Adipose tissue (tissue), 3 donors: Measurements from ENCODE around the gene SLC43A2. TPM values are rescaled to one million over a fixed set of nuclear protein-coding genes. Genes with fewer than 3 reads are reported as not detected.

Experiments used
- H3K27ac ChIP-seq: one replicate; pipeline ENCODE4 v1.5.1; 2013; ENCODE audit warnings: low read depth, low read length
- WGBS, 3 donors: extraction: QIAGEN DNeasy Blood & Tissue Kit; methylation state at CpG; one replicate each; pipeline ENCODE4 v1.1.7; 2013; 5-methylcytosine and 5-hydroxymethylcytosine counted together
- polyA plus RNA-seq, 3 donors: library from polyadenylated mRNA; stranded (reverse); fragments of 200-250 nt; gene quantifications; one replicate each; pipeline ENCODE4 v1.2.3, GENCODE V29; 2013
- donor health status: healthy with polysubstance abuse.
- donor health status: Bipolar disorder and iron deficiency.
- donor health status: healthy.

SLC43A2 gene
- polyA plus RNA-seq, 3 donors = 5.7 to 17.0 (median 8.8) TPM

- WGBS, 3 donors = 0 to 1% (median 1%) methylated on average over 51 to 77 of the region's 77 CpGs
- H3K27ac ChIP-seq = no peak overlapping the region
Observed at GRCh38 chr17:1628856-1629503, 346 bp upstream of the SLC43A2 start.

- peak overlapping the region; percentile 76 for H3K27ac ChIP-seq
- 15 to 49% (median 15%) methylated on average over 23 to 39 of the region's 39 CpGs for WGBS, 3 donors
Observed at GRCh38 chr17:1627182-1627981, 1.3 kb downstream of the SLC43A2 start.

GRCh38 chr17:1626333-1626732 is 2.3 kb downstream of the SLC43A2 start:
- WGBS, 3 donors = 33 to 73% (median 41%) methylated on average over 3 of the region's 3 CpGs
- H3K27ac ChIP-seq = no peak overlapping the region

GRCh38 chr17:1625581-1625980 is 3.1 kb downstream of the SLC43A2 start:
- H3K27ac ChIP-seq = no peak overlapping the region

GRCh38 chr17:1625053-1625452 is 3.6 kb downstream of the SLC43A2 start:
- WGBS, 3 donors = 53 to 87% (median 59%) methylated on average over 14 of the region's 14 CpGs

More at GRCh38 chr17:1625581-1625980, 3.1 kb downstream of the SLC43A2 start:
- 57 to 81% (median 58%) methylated on average over 6 of the region's 6 CpGs for WGBS, 3 donors

GRCh38 chr17:1624650-1625049 is 4.0 kb downstream of the SLC43A2 start:
- no peak overlapping the region for H3K27ac ChIP-seq

More at GRCh38 chr17:1625053-1625452, 3.6 kb downstream of the SLC43A2 start:
- H3K27ac ChIP-seq = no peak overlapping the region

GRCh38 chr17:1623057-1623630 is 5.5 kb downstream of the SLC43A2 start:
- H3K27ac ChIP-seq = no peak overlapping the region
- WGBS, 3 donors = 91 to 97% (median 95%) methylated on average over 14 of the region's 14 CpGs

More at GRCh38 chr17:1624650-1625049, 4.0 kb downstream of the SLC43A2 start:
- WGBS, 3 donors = 87 to 89% (median 87%) methylated on average over 12 of the region's 12 CpGs

GRCh38 chr17:1621273-1621954 is 7.2 kb downstream of the SLC43A2 start:
- WGBS, 3 donors = 65 to 83% (median 73%) methylated on average over 21 to 22 of the region's 22 CpGs
- no peak overlapping the region for H3K27ac ChIP-seq

GRCh38 chr17:1620486-1620885 is 8.1 kb downstream of the SLC43A2 start:
- no peak overlapping the region for H3K27ac ChIP-seq
- 84 to 91% (median 87%) methylated on average over 13 of the region's 13 CpGs for WGBS, 3 donors

- H3K27ac ChIP-seq = no peak overlapping the region
- WGBS, 3 donors = 41 to 74% (median 49%) methylated on average over 20 of the region's 20 CpGs
Observed at GRCh38 chr17:1617620-1618174, 10.9 kb downstream of the SLC43A2 start.

- 86 to 92% (median 86%) methylated on average over 13 of the region's 13 CpGs for WGBS, 3 donors
- no peak overlapping the region for H3K27ac ChIP-seq
Observed at GRCh38 chr17:1616101-1616500, 12.5 kb downstream of the SLC43A2 start.

- H3K27ac ChIP-seq = no peak overlapping the region
- 72 to 81% (median 77%) methylated on average over 16 of the region's 16 CpGs for WGBS, 3 donors
Observed at GRCh38 chr17:1612400-1612799, 16.2 kb downstream of the SLC43A2 start.

GRCh38 chr17:1611715-1612114 is 16.9 kb downstream of the SLC43A2 start:
- 53 to 88% (median 55%) methylated on average over 10 of the region's 10 CpGs for WGBS, 3 donors
- no peak overlapping the region for H3K27ac ChIP-seq

GRCh38 chr17:1608676-1609075 is 20.0 kb downstream of the SLC43A2 start:
- no peak overlapping the region for H3K27ac ChIP-seq
- WGBS, 3 donors = 93 to 96% (median 96%) methylated on average over 7 of the region's 7 CpGs

GRCh38 chr17:1607971-1608320 is 20.7 kb downstream of the SLC43A2 start:
- no peak overlapping the region for H3K27ac ChIP-seq
- WGBS, 3 donors = 85 to 95% (median 86%) methylated on average over 5 of the region's 5 CpGs

- H3K27ac ChIP-seq = no peak overlapping the region
- 81 to 87% (median 85%) methylated on average over 26 of the region's 26 CpGs for WGBS, 3 donors
Observed at GRCh38 chr17:1606352-1606985, 22.2 kb downstream of the SLC43A2 start.

GRCh38 chr17:1605681-1606351 is 22.8 kb downstream of the SLC43A2 start:
- H3K27ac ChIP-seq = no peak overlapping the region
- WGBS, 3 donors = 84 to 90% (median 85%) methylated on average over 16 to 19 of the region's 19 CpGs
